ENCODE measurements around the gene CC2D2A. TPM values are rescaled to one million over a fixed set of nuclear protein-coding genes. Genes with fewer than 3 reads are reported as not detected.

CC2D2A gene
- total RNA-seq, 1 experiment from 2014 or later: 10.2 TPM

GRCh38 chr4:15557786-15558550 lies 88.3 kb downstream of the CC2D2A start:
- Mint-ChIP-seq H3K4me3 (no peak overlapping the region), H3K36me3 (peaks cover 3% of the 10 kb centered on the region; the same call in 1 of the 2 replicates), H3K4me1 (peaks cover 7% of the 10 kb centered on the region; the same call in 1 of the 2 replicates), H3K27ac (no peak overlapping the region), H3K27me3 (ENCODE audit: low read depth) (no peaks in the 10 kb centered on the region), H3K9me3 (no peaks in the 10 kb centered on the region)
- ChIA-PET POLR2A (no interaction called here), CTCF (no interaction called here)
- no peak for TF ChIP-seq ZNF317 (CRISPR knock-in tag; IDR thresholded peaks at IDR 0.05; ENCODE audit: borderline replicate concordance, low read depth)
- DNase-seq (ENCODE audit: low spot score) (no peak), ATAC-seq (no peak)

- ChIA-PET POLR2A (no interaction called here), CTCF (no interaction called here)
- no peak overlapping the region for H3K4me3 Mint-ChIP-seq
- no peak overlapping the region for H3K27ac Mint-ChIP-seq
- no peak for ATAC-seq
- H3K4me1 Mint-ChIP-seq: peaks cover 7% of the 10 kb centered on the region; the same call in 1 of the 2 replicates
- H3K9me3 Mint-ChIP-seq: no peaks in the 10 kb centered on the region
- no peak for DNase-seq (ENCODE audit: low spot score)
- H3K27me3 Mint-ChIP-seq (ENCODE audit: low read depth): no peaks in the 10 kb centered on the region
- TF ChIP-seq AFF4 (CRISPR knock-in tag; IDR thresholded peaks at IDR 0.05; ENCODE audit: borderline replicate concordance) (no peak), TEAD1 (CRISPR knock-in tag; IDR thresholded peaks at IDR 0.05) (no peak), SMAD3 (CRISPR knock-in tag; IDR thresholded peaks at IDR 0.05; ENCODE audit: borderline replicate concordance) (no peak), RORB (CRISPR knock-in tag; IDR thresholded peaks at IDR 0.05) (no peak), ERG (CRISPR knock-in tag; IDR thresholded peaks at IDR 0.05) (no peak), CBFB (CRISPR knock-in tag; IDR thresholded peaks at IDR 0.05; ENCODE audit: low read depth) (no peak), ZNF532 (CRISPR knock-in tag; IDR thresholded peaks at IDR 0.05; ENCODE audit: borderline replicate concordance) (no peak), ZNF121 (CRISPR knock-in tag; IDR thresholded peaks at IDR 0.05) (no peak)
- peaks cover 3% of the 10 kb centered on the region; the same call in 1 of the 2 replicates for H3K36me3 Mint-ChIP-seq
Observed at GRCh38 chr4:15558561-15558960, 88.9 kb downstream of the CC2D2A start.

GRCh38 chr4:15562114-15562513 lies 92.4 kb downstream of the CC2D2A start:
- POLR2A ChIA-PET: no interaction called here
- H3K9me3 Mint-ChIP-seq: no peaks in the 10 kb centered on the region
- H3K27ac Mint-ChIP-seq: no peak overlapping the region
- CTCF ChIA-PET: interaction anchor here (0.6 kb wide), 1 partner anchor 319 kb away, joined by 3 read pairs; no protein-coding TSS in a partner anchor
- DNase-seq (ENCODE audit: low spot score) (no peak), ATAC-seq (no peak)
- peaks cover 13% of the 10 kb centered on the region for H3K36me3 Mint-ChIP-seq
- H3K4me3 Mint-ChIP-seq: no peak overlapping the region
- H3K27me3 Mint-ChIP-seq (ENCODE audit: low read depth): no peaks in the 10 kb centered on the region
- no peaks in the 10 kb centered on the region for H3K4me1 Mint-ChIP-seq
- TF ChIP-seq SP1 (CRISPR knock-in tag; conservative IDR thresholded peaks at IDR 0.05) (no peak), ZNF671 (CRISPR knock-in tag; IDR thresholded peaks at IDR 0.05) (no peak), TP53 (CRISPR knock-in tag; IDR thresholded peaks at IDR 0.05) (no peak), CTCF (IDR thresholded peaks at IDR 0.05) (no peak), E2F5 (CRISPR knock-in tag; IDR thresholded peaks at IDR 0.05) (no peak), FOXP4 (CRISPR knock-in tag; IDR thresholded peaks at IDR 0.05) (no peak), JAZF1 (CRISPR knock-in tag; IDR thresholded peaks at IDR 0.05) (no peak), NFE2L1 (CRISPR knock-in tag; IDR thresholded peaks at IDR 0.05) (no peak)

Measured in WTC11 (cell line).